Hematopoietic multipotent progenitor cell (in vitro differentiated cells): ENCODE results near the gene ESRP2. TPM values are rescaled to one million over a fixed set of nuclear protein-coding genes. Genes with fewer than 3 reads are reported as not detected.

ENCODE experiments used
- DNase-seq, 3 donors: peaks; one replicate each; pipeline ENCODE4 v3.0.0-alpha.2; 2011 to 2015; ENCODE audit warnings: low read depth in 2 of 3, low spot score in 2 of 3
- total RNA-seq: library from RNA; depleted of rRNA; stranded (reverse); fragments of >200 nt; gene quantifications from one replicate; pipeline ENCODE4 v1.2.3, GENCODE V29; 2012

The ESRP2 gene
- total RNA-seq, 1 donor = 0.27 TPM

DNA sequence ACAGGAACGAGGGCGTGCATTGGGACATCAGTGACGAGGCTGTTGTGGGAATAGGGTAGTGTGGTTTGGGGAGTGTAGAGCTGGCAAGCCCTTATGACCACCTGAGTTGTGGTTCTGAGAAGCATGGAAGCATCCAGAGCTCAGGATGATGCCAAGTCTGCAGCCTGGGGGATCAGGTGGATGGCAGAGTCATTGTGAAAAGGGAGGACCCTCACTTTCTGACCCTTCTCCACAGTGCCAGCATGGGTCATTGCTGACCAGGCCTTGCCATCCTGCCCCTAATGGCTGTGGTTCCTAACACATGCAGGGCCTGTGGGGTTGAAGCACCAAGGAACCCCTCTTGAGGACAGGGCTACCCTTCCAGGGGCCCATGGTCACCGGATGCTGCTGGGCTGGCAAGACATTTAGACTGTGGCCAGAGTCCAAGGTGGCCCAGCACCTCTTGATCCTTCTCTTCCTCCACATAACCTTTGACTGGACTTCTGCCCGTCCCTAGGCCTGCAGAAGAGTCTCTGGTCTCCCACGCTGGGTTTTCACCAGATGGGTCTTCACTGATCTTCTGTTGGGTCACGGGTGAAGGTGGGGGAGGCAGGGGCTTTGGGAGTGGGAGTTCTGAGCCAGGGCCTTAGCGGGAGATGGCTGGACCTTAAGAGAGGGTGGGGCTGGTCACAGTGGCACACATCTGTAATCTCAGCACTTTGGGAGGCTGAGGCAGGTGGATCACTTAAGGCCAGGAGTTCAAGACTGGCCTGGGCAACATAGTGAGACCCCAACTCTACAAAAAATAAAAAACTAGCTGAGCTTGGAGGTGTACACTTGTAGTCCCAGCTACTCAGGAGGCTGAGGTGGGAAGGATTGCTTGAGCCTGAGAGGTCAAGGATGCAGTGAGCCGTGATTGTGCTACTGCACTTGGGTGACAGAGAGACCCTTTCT lies 7.3 kb upstream of the ESRP2 start:
- no peak for DNase-seq

DNA sequence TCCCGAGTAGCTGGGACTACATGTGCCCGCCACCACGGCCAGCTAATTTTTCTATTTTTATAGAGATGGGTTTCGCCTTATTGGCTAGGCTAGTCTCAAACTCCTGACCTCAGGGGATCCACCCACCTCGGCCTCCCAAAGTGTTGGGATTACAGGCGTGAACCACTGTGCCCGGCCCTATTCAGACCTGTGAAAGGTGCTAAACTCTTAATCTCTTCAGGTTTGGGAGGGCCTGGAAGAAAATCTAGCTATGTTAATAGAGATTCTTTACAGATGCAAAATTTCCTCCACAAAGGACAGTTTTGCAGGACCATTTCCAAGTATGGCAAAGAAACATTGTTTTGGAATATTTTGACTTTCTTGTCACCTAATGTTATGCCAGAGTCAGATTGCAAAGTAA lies 6.2 kb upstream of the ESRP2 start:
- no peak for DNase-seq

DNA sequence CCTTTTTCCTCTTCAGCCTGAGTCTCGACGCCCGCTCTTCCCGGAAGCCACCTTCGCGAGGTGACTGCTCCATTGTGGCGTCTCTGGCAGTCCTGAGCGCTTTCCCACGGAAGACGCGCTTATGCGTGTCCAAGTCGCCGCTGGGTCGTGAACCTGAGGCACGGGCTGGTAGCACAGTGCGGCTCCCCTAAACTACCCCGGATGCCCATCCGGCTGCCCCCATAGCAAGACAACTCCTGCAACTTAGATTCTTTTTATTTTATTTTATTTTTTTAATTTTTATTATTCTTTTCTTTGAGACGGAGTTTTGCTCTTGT lies 2.1 kb upstream of the ESRP2 start:
- no peak for DNase-seq

DNA sequence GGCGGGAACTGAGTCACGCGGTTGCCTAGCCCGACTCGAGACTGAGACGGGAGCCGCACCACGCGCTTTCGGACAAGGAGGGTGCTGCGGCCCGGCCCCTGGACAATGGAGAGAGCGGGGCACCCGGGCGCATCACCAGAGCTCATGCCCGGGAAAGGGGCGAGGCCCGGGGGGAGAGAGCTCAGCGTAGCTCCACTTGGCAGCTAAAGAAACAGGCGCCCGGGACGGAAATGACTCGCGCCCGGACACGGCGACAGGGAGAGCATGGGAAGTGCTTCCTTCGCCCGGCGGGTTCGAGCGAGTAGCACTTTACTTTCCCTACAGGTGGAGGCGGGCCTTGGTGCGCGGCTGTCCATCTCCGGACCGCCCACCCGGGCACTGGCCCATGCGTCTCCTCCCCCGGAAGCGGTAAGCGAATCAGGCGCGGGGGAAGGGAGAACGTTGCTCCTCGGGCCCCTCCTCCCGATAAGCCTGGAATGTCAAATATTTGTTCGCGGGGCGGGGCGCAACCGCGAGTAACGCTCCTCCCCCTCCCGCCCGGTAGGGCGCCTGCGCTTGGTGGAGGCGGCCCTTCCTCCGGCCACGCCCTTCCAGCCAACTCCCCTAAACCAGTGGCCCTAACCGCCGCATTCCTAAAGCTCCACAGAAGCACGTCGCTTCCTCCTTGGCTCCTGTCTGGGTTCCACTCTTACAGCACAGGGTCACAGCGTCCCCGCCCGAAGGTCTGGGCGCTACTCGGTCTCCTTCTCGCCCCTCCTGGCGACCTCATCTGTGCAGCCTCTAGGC lies 1.5 kb upstream of the ESRP2 start:
- DNase-seq = peak; percentile 68 to 88 (median 86)

DNA sequence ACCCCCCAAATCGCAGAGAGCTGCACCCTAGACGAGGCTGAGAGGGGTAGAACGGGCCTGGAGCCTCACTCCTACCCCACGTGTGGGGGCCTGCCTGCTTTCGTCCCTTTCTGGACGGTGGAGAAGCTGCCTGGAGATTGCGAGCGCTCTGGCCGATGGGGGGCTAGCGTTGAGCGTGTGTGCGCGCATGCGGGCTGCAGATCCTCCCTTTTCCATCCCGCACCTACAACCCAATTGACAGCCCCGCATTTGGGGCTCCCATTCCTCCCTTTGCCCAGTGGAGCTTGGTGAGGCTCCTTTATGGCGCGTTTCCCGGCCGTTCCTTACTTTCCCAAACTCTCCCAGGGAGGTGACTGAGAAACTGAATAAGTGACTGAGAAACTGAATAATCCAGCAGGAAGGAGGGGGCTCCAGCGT lies 907 bp upstream of the ESRP2 start:
- DNase-seq = peak in 1 of 3 donors; percentile 34

DNA sequence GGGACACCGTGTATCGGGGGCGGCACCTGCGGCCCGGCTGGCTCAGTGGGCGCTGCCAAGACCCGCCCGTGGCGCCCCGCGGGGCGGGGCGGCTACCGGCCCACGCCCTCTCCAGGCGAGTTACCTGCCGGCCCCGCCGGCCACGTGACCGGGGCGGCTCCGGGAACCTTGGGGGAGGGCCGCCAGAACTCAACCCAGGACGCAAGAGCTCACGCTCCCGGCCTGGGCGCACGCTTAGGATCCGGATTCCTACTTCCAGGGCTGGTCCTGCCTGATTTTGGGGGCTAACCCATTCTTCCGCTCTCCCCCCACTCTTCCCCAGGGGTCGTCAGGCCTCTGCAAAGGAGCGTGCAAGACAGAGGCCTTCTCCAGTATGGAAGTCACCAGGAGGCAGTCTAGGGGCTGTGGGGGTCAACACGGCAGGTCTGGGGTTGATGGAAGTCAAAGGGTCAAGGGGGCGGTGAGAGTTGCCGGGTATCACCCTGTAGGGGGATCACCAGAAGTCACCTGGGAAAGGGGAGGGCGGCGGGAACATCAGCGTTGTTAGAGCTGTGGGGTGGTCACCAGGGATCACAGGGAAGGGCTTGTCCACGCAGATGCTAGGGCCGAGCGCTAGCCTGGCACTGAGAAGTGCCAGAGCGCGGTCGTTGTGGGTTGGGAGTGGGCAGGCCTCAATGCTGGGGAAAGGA lies 354 bp upstream of the ESRP2 start:
- DNase-seq = peak in 2 of 3 donors; percentile 25 to 39

DNA sequence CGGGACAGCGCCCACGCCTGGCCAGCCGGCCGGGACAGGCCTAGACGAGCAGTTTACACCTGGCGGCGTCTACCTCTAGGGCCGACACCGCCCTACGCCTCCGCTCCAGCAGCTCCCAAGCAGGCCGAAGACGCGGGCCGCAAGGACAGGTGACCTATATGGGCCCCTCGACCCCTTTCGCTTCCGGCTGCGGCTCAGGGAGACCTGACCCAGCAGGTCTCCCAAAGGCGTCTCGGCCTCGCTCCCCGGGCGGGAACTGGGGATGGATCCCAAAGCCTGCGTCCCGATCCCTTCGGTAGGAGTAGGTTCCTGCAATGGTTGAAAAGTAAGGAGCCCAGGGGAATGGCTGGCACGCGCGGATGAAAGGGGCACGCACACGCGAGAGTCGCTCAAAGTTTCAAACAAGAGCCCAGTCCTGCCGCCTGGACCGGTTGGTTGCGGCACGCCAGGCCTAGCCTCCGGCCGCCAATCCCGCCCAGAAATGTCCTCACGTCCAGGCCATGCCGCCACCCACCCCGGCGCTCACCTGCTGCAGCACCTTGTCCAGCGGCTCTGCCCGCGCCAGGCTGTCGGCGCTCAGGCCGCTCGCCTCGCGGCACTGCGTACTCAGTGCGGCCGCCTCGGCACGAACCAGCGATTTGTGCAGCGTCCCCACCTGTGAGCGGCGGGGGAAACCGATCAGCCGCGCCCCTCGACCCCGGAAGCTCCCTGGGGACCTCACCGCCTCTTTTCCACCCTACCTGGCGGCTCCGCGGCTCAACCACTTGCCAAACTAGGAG lies 630 bp downstream of the ESRP2 start:
- DNase-seq = peak in 1 of 3 donors; percentile 18

DNA sequence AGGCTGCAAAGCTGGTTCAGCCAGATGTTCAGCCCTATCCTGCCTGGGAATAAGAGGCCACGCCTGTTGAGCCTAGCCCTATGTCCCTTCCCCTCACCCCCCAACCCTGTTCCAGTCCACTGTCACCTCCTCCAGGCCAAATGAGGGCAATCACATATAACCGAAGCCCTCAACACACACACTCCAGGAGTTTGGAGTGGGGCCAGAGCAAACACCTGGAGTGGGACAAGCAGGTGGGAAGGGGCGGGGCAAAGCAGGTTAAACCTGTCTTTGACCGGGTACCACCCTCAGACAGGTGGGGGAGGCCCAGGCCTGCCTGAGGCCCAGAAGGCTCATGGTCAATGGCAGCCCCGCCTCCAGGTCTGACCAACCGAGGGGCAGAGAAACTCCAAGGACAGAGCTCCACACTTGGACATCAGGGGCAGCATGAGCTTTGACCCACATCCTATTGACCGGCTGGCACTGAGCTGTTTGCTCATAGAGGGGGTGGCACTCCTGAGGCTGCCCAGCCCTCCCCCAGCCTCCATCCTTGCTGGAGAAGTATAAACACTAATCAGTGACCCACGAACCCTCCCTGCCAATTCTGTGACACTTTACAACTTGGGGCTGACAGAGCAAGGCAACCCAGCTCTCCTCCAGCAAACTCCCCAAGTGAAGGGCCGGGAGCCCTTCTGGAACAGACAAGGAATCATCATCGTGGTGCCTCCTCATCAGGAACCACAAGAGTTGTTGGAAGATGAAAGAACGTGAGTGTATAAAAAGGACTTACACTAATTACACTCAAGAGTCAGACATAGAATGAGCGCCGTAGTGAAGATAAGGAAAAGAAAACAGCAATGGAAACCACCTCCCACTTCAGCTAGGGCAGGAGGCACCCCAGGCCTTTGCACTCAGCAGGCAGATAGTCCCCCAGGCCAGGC lies 1.5 kb downstream of the ESRP2 start:
- DNase-seq = no peak

DNA sequence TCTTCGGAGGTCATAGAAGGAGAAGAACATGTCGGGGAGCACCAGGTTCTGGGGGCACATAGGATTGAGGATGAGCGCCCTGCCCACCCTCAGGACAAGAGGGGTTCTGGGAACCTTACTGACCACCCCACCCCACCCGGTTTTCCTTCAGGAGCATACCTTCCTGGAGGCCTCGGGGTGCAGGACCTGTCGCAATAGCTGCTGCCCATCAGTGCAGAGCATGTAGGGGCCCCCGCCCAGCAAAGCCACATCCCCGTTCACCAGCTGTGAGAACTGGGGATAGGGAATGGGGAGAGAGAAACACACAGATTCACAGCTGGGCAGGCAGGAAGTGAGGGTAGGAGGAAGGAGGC lies 2.1 kb downstream of the ESRP2 start:
- peak in 1 of 3 donors; percentile 27 for DNase-seq

DNA sequence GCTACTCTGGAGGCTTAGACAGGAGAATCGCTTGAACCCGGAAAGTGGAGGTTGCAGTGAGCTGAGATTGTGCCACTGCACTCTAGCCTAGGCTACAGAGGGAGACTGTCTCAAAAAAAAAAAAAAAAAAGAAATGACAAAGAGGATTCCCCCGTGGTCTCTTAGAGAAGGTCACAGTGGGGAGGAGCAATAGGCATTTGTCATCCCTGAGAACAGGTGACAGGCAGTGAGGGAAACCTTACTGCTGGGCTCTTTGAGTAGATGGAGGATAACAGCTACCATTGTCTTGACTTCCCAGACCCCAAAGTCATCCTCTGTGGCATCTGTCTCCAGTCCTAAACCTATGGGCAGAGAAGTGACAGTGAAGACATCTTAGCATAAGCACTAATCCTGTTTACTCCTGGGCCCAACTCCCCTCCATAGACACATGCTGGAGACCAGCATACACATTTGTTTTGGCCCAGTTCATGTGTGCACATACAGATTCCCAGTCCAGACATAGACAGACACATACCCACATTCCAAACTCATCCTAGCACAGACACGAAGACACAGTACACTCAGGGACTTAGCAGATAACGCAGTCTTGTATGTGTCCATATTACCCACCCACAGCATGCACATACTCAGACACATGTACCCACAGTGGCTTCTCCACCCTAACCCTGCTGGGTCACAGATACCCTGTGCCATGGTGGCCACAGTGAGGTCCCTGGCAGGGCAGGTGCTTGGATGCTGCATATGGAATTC lies 2.7 kb downstream of the ESRP2 start:
- DNase-seq = no peak

DNA sequence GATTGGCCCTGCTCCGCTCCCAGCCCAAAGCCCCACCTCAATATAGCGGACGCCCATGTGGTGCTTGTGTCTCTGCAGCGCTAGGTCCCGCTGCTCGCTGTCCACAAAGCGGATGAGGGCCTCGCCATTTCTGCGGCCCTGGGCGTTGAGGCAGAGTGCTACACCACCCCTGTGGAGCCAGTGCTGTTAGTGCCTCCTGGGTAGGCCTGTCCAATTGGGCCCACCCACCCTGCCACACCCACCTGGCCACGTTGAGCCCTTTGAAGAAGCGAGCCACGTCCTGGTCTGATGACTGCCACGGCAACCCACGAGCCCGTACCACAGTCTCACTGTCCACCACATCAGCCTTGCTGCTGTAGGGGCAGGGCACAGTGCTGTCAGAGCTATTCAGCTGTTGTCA lies 3.6 kb downstream of the ESRP2 start:
- no peak for DNase-seq

DNA sequence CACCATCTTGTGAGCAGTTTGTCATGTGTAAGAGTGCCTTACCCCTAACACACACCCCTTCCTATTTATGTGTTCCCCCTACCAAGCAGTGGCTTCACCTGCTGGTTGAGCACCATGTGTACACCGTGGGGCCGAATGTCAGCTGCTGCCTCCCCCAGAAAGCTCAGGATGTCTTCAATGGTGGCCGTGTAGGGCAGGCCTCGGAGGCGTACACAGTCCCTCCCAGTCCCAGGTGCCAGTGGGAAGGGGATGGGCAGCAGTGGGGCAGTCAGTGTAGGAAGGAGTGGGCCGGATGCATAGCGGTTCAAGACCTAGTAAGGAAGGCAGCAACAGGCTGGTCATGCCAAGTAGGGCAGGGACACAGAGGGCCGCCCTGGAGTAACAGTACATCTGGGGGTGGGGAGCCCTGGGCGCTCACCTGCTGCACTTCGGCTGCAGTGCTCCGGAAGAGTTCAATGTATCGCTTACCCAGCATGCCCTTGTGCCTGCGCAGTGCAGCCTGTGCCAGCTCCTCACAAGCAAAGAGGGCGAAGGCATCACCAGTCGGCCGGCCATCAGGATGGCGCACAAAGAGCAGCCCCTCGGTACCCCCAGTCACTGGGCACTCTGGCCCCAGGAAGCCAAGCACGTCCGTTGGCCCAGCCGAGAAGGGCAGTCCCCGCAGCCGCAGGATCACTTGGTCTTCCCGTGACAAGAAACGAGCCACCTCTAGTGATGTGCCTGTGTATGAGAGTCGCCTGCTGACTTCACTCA lies 4.4 kb downstream of the ESRP2 start:
- DNase-seq = no peak

DNA sequence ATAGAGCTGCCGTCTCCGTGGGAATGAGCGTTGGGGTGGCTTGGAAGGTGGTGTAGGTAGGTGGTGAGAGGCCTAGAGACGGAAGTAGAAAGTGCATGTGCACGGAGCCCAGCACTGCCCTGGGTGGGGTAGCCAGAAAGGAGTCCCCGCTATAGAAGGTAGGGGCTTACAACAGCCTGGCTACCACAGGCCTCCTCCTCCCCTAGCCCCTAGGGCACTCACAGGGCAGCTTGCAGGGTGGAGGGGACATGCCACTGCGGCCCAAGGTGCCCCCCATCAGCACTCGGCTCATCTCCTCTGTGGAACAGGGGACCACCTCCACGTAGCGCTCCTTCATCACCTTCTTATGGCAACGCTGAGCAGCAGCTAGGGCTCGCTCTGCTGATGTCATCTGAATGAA lies 5.0 kb downstream of the ESRP2 start:
- no peak for DNase-seq

DNA sequence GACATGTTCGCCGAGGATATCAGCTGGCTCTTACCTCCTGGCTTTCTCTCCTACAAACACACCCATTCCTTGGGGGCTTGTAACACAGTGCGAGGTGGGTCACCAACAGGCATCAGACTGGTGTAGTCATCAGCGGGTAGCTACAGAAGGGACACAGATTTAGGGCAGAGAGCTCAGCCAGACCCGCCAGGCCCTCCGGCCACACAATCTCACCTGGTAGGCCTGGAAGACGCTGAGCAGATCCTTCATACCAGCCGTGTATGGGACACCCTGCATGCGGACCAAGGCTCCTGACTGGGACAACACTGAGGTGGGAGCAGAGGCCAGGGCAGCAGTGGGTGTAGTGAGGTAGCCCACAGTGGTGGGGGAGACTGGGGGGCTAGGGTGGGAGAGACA lies 5.8 kb downstream of the ESRP2 start:
- no peak for DNase-seq

DNA sequence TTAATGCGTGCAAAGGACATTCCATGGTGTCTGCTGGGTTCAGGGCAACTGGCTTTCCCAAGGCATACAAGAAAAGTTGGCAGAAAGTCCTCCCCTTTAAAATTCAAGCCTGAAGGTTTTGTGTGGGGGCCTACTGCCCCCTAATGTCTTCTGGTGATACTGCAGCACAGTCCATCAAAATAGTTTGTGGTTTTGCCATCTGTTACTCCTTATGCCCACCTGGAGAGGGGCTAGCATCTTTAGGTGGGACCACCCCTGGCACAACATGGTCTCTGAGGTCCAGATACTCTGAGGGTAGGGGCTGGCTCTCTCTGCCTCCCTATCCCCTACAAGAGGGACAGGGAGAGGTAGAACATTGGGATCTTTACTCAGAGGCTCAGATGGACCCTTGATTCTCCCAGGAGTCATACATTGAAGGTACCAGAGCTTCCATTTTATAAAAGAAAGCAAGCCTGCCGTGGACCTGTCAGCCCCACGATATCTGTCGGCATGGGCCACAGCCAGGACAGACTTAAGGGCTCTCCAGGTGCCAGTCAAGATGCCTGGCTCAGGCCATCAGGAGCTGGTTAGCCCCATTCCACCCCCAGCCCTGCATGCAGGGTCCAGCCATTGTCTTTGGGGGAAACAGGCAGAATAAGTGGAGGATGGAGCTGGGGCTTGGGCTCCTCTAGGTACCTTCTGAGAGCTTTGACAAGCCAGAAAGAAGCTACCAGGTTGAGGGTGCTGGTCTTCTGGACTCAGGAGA lies 6.3 kb downstream of the ESRP2 start:
- peak in 2 of 3 donors; percentile 42 to 77 for DNase-seq

DNA sequence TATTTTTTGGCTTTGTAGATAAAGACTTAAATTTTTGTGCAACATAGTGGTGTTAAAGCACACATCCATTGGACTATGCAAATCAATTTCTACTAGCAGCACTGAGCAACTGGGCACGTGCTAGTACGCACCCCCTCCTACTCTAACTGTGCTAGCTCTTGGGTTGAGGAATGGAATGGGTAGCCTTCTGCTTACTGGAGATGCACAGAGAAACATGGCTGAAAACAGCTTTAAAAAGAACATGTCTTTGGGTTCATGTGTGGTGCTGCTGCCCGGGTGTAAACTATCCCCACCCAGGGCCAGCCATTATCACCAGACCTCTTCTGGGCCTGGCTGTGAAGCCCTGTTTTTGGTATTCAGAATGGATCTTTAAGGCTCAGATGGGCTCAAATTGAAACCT lies 7.3 kb downstream of the ESRP2 start:
- DNase-seq = no peak

DNA sequence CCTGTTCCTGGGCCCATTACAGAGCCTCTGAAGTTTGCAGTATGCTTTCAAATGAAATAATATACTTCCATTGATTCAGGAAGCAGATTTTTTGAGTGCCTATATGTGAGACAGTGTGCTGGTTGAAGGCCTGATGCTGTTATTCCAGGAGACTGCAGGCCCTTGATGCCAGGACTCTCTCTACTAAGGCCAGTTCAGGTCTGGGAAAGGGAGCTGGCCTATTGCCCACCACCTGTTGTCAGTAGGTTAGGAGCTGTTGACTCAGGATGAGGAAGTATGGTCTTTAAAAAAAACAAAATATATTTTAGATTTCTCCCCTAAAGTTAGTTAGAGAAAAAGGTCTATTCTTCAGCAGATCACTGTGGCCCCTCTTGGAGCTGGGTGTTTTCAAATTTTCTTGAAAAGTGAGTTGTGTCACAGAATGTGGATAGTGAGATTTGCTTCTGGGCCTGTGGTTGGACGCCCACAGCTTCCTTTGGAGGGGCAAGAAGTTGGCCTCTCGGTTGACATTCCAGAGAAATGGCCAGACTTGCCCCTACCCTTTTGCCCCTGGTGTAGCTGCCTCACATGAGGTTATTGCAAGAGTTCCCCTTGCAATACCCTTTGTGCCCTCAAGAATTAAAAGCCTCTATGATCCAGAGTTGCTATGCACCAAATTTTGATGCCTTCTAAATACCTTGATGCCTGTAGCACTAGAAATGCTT lies 7.9 kb downstream of the ESRP2 start:
- DNase-seq = no peak
